Testis (tissue), 2 donors: ENCODE results near the gene SYNM.

Experiments used
- CTCF ChIP-seq, 3 experiments: fragments of 450-650 bp in 2 of 3; fragments of 200-600 bp in 1 of 3; sonication (generic) in 1 of 3; IDR thresholded peaks; one replicate each; pipeline ENCODE4 v1.5.1; 2016 to 2019; ENCODE audit warnings: antibody characterized with exemption in 3 of 3, mild to moderate bottlenecking in 2 of 3, moderate library complexity in 1 of 3
- POLR2A ChIP-seq: fragments of 450-650 bp; IDR thresholded peaks from one replicate; pipeline ENCODE4 v1.6.1; 2017; ENCODE audit warnings: antibody characterized with exemption, mild to moderate bottlenecking, moderate library complexity

GRCh38 chr15:99114511-99115299 lies 9.8 kb downstream of the SYNM start:
- TF ChIP-seq POLR2A, result no peak
- no peak for TF ChIP-seq CTCF (IDR thresholded peaks at IDR 0.05)
